Adipose tissue (tissue), 3 donors: ENCODE data around the gene ACLY. TPM values are rescaled to one million over a fixed set of nuclear protein-coding genes. Genes with fewer than 3 reads are reported as not detected.

ENCODE experiments used
- H3K27ac ChIP-seq: one replicate; pipeline ENCODE4 v1.5.1; 2013; ENCODE audit warnings: low read depth, low read length
- WGBS, 3 donors: extraction: QIAGEN DNeasy Blood & Tissue Kit; methylation state at CpG; one replicate each; pipeline ENCODE4 v1.1.7; 2013; 5-methylcytosine and 5-hydroxymethylcytosine counted together
- polyA plus RNA-seq, 3 donors: library from polyadenylated mRNA; stranded (reverse); fragments of 200-250 nt; gene quantifications; one replicate each; pipeline ENCODE4 v1.2.3, GENCODE V29; 2013
- donor health status: healthy with polysubstance abuse.
- donor health status: Bipolar disorder and iron deficiency.
- donor health status: healthy.

The ACLY gene
- 100 to 1,000 TPM in 1 of 3 donors, 10 to 100 TPM in 2; 41.5 to 104 (median 68.9) TPM for polyA plus RNA-seq

GRCh38 chr17:41918314-41919164 lies at the start of gene ACLY:
TSS of gene ACLY (minus strand) at chr17:41918951. CDS start at chr17:41913873, 5,078 bp downstream.
- 0% methylated on average over 72 to 80 of the region's 80 CpGs for WGBS, 3 donors

GRCh38 chr17:41967921-41968578 lies 49.3 kb upstream of the ACLY start:
- H3K27ac ChIP-seq, result no peak overlapping the region
- WGBS, 3 donors, result 76 to 92% (median 92%) methylated on average over 34 to 37 of the region's 37 CpGs

More at GRCh38 chr17:41918314-41919164, at the start of gene ACLY:
- peak within 1 kb of the TSS; percentile 75 for H3K27ac ChIP-seq

- no peak overlapping the region for H3K27ac ChIP-seq
- WGBS, 3 donors, result 6 to 22% (median 18%) methylated on average over 39 of the region's 39 CpGs
Observed at GRCh38 chr17:41967141-41967920, 48.6 kb upstream of the ACLY start.

- H3K27ac ChIP-seq, result peak within 1 kb of the TSS; percentile 44
- 0% methylated on average over 55 to 71 of the region's 71 CpGs for WGBS, 3 donors
Observed at GRCh38 chr17:41966463-41967140, 47.9 kb upstream of the ACLY start, which contains the start of gene CNP. TSS of gene CNP (plus strand) at chr17:41966795. CDS start at chr17:41966885, 90 bp downstream.

GRCh38 chr17:41965694-41966462 lies 47.1 kb upstream of the ACLY start:
- 1 to 4% (median 3%) methylated on average over 18 of the region's 18 CpGs for WGBS, 3 donors
- peak overlapping the region; percentile 44 for H3K27ac ChIP-seq

GRCh38 chr17:41962768-41963434 lies 44.1 kb upstream of the ACLY start:
- no peak overlapping the region for H3K27ac ChIP-seq
- WGBS, 3 donors, result 19 to 24% (median 19%) methylated on average over 9 of the region's 9 CpGs

GRCh38 chr17:41962111-41962510 lies 43.4 kb upstream of the ACLY start:
- 43 to 98% (median 80%) methylated on average over 5 of the region's 5 CpGs for WGBS, 3 donors
- H3K27ac ChIP-seq, result no peak overlapping the region

- no peak overlapping the region for H3K27ac ChIP-seq
- 47 to 50% (median 47%) methylated on average over 17 of the region's 17 CpGs for WGBS, 3 donors
Observed at GRCh38 chr17:41959336-41960095, 40.8 kb upstream of the ACLY start.

GRCh38 chr17:41959030-41959335 lies 40.2 kb upstream of the ACLY start:
- 45 to 60% (median 54%) methylated on average over 2 of the region's 2 CpGs for WGBS, 3 donors

GRCh38 chr17:41957869-41958439 lies 39.2 kb upstream of the ACLY start:
- WGBS, 3 donors, result 84 to 88% (median 85%) methylated on average over 6 of the region's 6 CpGs
- no peak overlapping the region for H3K27ac ChIP-seq

More at GRCh38 chr17:41959030-41959335, 40.2 kb upstream of the ACLY start:
- H3K27ac ChIP-seq, result no peak overlapping the region

GRCh38 chr17:41957031-41957868 lies 38.5 kb upstream of the ACLY start:
- 53 to 62% (median 61%) methylated on average over 11 of the region's 11 CpGs for WGBS, 3 donors
- no peak overlapping the region for H3K27ac ChIP-seq

- H3K27ac ChIP-seq, result no peak overlapping the region
- 85 to 95% (median 89%) methylated on average over 6 of the region's 6 CpGs for WGBS, 3 donors
Observed at GRCh38 chr17:41956522-41956921, 37.8 kb upstream of the ACLY start.

- H3K27ac ChIP-seq, result no peak overlapping the region
- WGBS, 3 donors, result 84 to 87% (median 85%) methylated on average over 11 of the region's 11 CpGs
Observed at GRCh38 chr17:41948762-41949460, 30.2 kb upstream of the ACLY start.

GRCh38 chr17:41944943-41945342 lies 26.2 kb upstream of the ACLY start:
- H3K27ac ChIP-seq, result no peak overlapping the region

GRCh38 chr17:41943492-41943891 lies 24.7 kb upstream of the ACLY start:
- WGBS, 3 donors, result 90 to 94% (median 92%) methylated on average over 3 of the region's 3 CpGs

More at GRCh38 chr17:41944943-41945342, 26.2 kb upstream of the ACLY start:
- WGBS, 3 donors, result 53 to 69% (median 61%) methylated on average over 3 of the region's 3 CpGs

More at GRCh38 chr17:41943492-41943891, 24.7 kb upstream of the ACLY start:
- H3K27ac ChIP-seq, result no peak overlapping the region
